Neural progenitor cell (in vitro differentiated cells): Measurements from ENCODE around the gene ANKRD36.
"Not testable (repeated sequence)": the region's sequence is repeated elsewhere in the genome, so short reads cannot be mapped to it uniquely, and the experiment has no call there.

Experiments used
- CTCF ChIP-seq: fragments of 200-600 bp; sonication (generic); IDR thresholded peaks from 2 replicates; pipeline ENCODE4 v1.5.1; 2017; ENCODE audit warnings: antibody characterized with exemption, mild to moderate bottlenecking
- EZH2 ChIP-seq: fragments of 200-600 bp; sonication (generic); IDR thresholded peaks from 2 replicates; pipeline ENCODE4 v1.6.1; 2017; ENCODE audit warnings: antibody characterized with exemption, mild to moderate bottlenecking, moderate library complexity

GRCh38 chr2:97066030-97066429, 46.9 kb upstream of the ANKRD36 start:
- TF ChIP-seq CTCF, EZH2: not testable (repeated sequence)
